K562 (cell line): ENCODE measurements around the gene EPN2. TPM values are rescaled to one million over a fixed set of nuclear protein-coding genes. Genes with fewer than 3 reads are reported as not detected.
A peak's percentile ranks its signal among the peaks of the same experiment; 100 is the strongest.
"Not testable (repeated sequence)": the region's sequence is repeated elsewhere in the genome, so short reads cannot be mapped to it uniquely, and the experiment has no call there.

ENCODE experiments used
- ATAC-seq: fragments of 200-7000 bp; cut with Tn5 transposase; 3 replicates; pipeline ENCODE4 v1.9.1; 2020; ENCODE audit warnings: moderate library complexity
- BruUV-seq: library from RNA; stranded (reverse); fragments of 400-500 nt; replicated peaks from 2 replicates; lab custom pipeline; 2021; lab: Mats Ljungman, UMichigan
- CTCF ChIA-PET: fragments of 300-600 bp; formaldehyde crosslinking; extraction: SDS; loops from one replicate; lab custom pipeline; 2021; ENCODE audit warnings: low intra/inter-chr PET ratio; lab: Yijun Ruan, JAX
- POLR2A ChIA-PET: fragments of 300-600, 350-650 bp; sonication (Branson Sonifier 250); formaldehyde crosslinking; extraction: SDS; loops from one replicate; lab custom pipeline; 2021; ENCODE audit warnings: antibody characterized with exemption, inconsistent platforms; lab: Yijun Ruan, JAX
- DNase-seq, 4 experiments: peaks; one replicate each; pipeline versions ENCODE4 v3.0.0 to v3.0.0-alpha.2; 2011 to 2018; ENCODE audit warnings: low spot score in 3 of 4, mixed read lengths in 3 of 4; ENCODE audit errors: extremely low read depth in 1 of 4
- FAIRE-seq: peaks from 2 replicates; lab custom pipeline; 2011; peaks lifted over from hg19 to GRCh38; lab: Jason Lieb, UNC
- H2AFZ ChIP-seq: 2 replicates; pipeline ENCODE4 v1.6.0; 2011; ENCODE audit warnings: low read depth, low read length, control low read depth, inconsistent platforms
- H3K27ac ChIP-seq: fragments of 200-600 bp; 3 replicates; pipeline ENCODE4 v1.8.0; 2011; ENCODE audit warnings: low read depth, mild to moderate bottlenecking, control low read depth, inconsistent platforms, low read length, moderate library complexity, mixed read lengths; ENCODE audit errors: extremely low read depth
- H3K27me3 ChIP-seq, 2 experiments: fragments of 300-600 bp in 1 of 2; 2 replicates in 1 of 2; 3 replicates in 1 of 2; pipeline versions ENCODE4 v1.6.0 to v1.8.0; 2011; ENCODE audit warnings: inconsistent platforms in 2 of 2, low read length in 2 of 2, mild to moderate bottlenecking in 1 of 2, mixed read lengths in 1 of 2, moderate library complexity in 1 of 2; ENCODE audit not compliant: control insufficient read depth in 2 of 2, insufficient read depth in 2 of 2
- H3K36me3 ChIP-seq: fragments of 300-600 bp; 3 replicates; pipeline ENCODE4 v1.8.0; 2011; ENCODE audit warnings: mild to moderate bottlenecking, low read length, inconsistent platforms; ENCODE audit not compliant: control insufficient read depth, insufficient read depth
- H3K4me1 ChIP-seq, 2 experiments: fragments of 200-600 bp in 1 of 2; replicated peaks in 1 of 2; 2 replicates in 1 of 2; 3 replicates in 1 of 2; pipeline versions ENCODE4 v1.5.1 to v1.8.0; 2011; ENCODE audit warnings: inconsistent platforms in 2 of 2, low read length in 2 of 2, mild to moderate bottlenecking in 1 of 2, mixed read lengths in 1 of 2, moderate library complexity in 1 of 2; ENCODE audit not compliant: control insufficient read depth in 2 of 2, insufficient read depth in 2 of 2
- H3K4me2 ChIP-seq: 2 replicates; pipeline ENCODE4 v1.6.1; 2011; ENCODE audit warnings: low read length, control low read depth, inconsistent platforms, mixed read lengths; ENCODE audit not compliant: insufficient read depth
- H3K4me3 ChIP-seq: fragments of 200-600 bp; sonication (generic), shearing (Covaris generic); 2 replicates; pipeline ENCODE4 v1.5.1; 2016; ENCODE audit warnings: control low read depth, inconsistent platforms
- H3K79me2 ChIP-seq: fragments of 200-600 bp; 3 replicates; pipeline ENCODE4 v1.8.0; 2011; ENCODE audit warnings: low read length, inconsistent platforms; ENCODE audit not compliant: control insufficient read depth, insufficient read depth
- H3K9ac ChIP-seq, 2 experiments: 2 replicates each; pipeline versions ENCODE4 v1.6.0 to v1.6.1; 2011; ENCODE audit warnings: low read depth in 2 of 2, low read length in 2 of 2, control low read depth in 1 of 2, inconsistent platforms in 1 of 2, mild to moderate bottlenecking in 1 of 2, mixed read lengths in 1 of 2; ENCODE audit not compliant: insufficient read depth in 1 of 2
- H3K9me1 ChIP-seq: one replicate; pipeline ENCODE4 v1.6.0; 2011; ENCODE audit warnings: inconsistent platforms, mild to moderate bottlenecking, low read length, moderate library complexity; ENCODE audit not compliant: control insufficient read depth, insufficient read depth
- H3K9me3 ChIP-seq: replicated peaks from 2 replicates; pipeline ENCODE4 v1.5.1; 2011; ENCODE audit warnings: low read depth, low read length, inconsistent platforms; ENCODE audit not compliant: control insufficient read depth, insufficient read depth
- H4K20me1 ChIP-seq: replicated peaks from 2 replicates; pipeline ENCODE4 v1.6.1; 2011; ENCODE audit warnings: low read length, inconsistent platforms, mixed read lengths; ENCODE audit not compliant: control insufficient read depth, insufficient read depth
- PHF8 ChIP-seq: fragments of 200-600 bp; sonication (generic); IDR thresholded peaks from 2 replicates; pipeline ENCODE4 v1.6.1; 2012; ENCODE audit warnings: mixed run types, mild to moderate bottlenecking, inconsistent platforms, low read length, moderate library complexity, borderline replicate concordance
- WGBS: fragments of 100-300 bp; shearing (Covaris generic); methylation state at CpG from one replicate; pipeline ENCODE4 v1.1.6; 2016; ENCODE audit warnings: low coverage, mixed read lengths; ENCODE audit not compliant: insufficient coverage; ENCODE audit errors: missing lambda C conversion rate; 5-methylcytosine and 5-hydroxymethylcytosine counted together
- in situ Hi-C: fragments of 300-500 bp; cut with MboI; formaldehyde crosslinking; loops from 4 replicates; pipeline ENCODE4 v1.15.0; 2018; ENCODE audit warnings: inconsistent platforms, mixed read lengths
- intact Hi-C: fragments of 100-400 bp; cut with micrococcal nuclease; formaldehyde crosslinking; loops from 2 replicates; pipeline ENCODE4 v1.14.2; 2022
- polyA plus RNA-seq, 8 experiments: library from polyadenylated mRNA; depleted of rRNA in 4 of 8; stranded (reverse) in 5 of 8; unstranded in 3 of 8; fragments of >200 nt; fragmentation: Nextera tagmentation in 2 of 8; fragmentation: Illumina TruSeq in 1 of 8; extraction: Ambion mirVana in 2 of 8; extraction: Trizol in 1 of 8; gene quantifications; 2 replicates each; pipeline versions ENCODE4 v1.2.1 to v1.2.3, GENCODE V29; 2011 to 2014; ENCODE audit warnings: inconsistent platforms in 1 of 8, missing spikeins in 1 of 8
- total RNA-seq, 7 experiments: library from RNA; depleted of rRNA in 6 of 7; stranded (reverse); fragments of >200 nt in 6 of 7; fragmentation: Illumina TruSeq in 2 of 7; extraction: Trizol in 2 of 7; gene quantifications; 2 replicates each; pipeline versions ENCODE4 v1.2.1 to v1.2.3, GENCODE V29; 2011 to 2021; ENCODE audit warnings: low replicate concordance in 1 of 7

EPN2 gene
- total and polyA plus RNA-seq, 9 of the 15 experiments (the other 6 are each of a cell fraction or from before 2014, with no cell fraction given), result 1.0 to 12.9 (median 8.9) TPM

- H3K27me3 ChIP-seq, FAIRE-seq, intact Hi-C loops, POLR2A ChIA-PET, H3K27ac ChIP-seq, DNase-seq, H3K79me2 ChIP-seq, H4K20me1 ChIP-seq, H3K4me2 ChIP-seq, in situ Hi-C loops, H3K9me1 ChIP-seq, H3K4me1 ChIP-seq, H3K36me3 ChIP-seq, BruUV-seq, H3K9me3 ChIP-seq, CTCF ChIA-PET: not testable (repeated sequence)
- peak; percentile 99 for ATAC-seq
- Histone ChIP-seq H3K4me3 (0 out of 2 replicates have a peak overlapping the region, but pooled peaks have one; percentile 27), H2AFZ (peak overlapping the region; percentile 84; the same call in 1 of the 2 replicates), H3K9ac (peak overlapping the region in 1 of 2 experiments; percentile 76; a peak in 2 of 4 replicates)
- 2% methylated on average over 8 of the region's 33 CpGs for WGBS
- peak; percentile 13; the same call in 1 of the 2 replicates for TF ChIP-seq PHF8
These were observed 40.6 kb upstream of the EPN2 start for GRCh38 chr17:19196382-19197204.

DNA sequence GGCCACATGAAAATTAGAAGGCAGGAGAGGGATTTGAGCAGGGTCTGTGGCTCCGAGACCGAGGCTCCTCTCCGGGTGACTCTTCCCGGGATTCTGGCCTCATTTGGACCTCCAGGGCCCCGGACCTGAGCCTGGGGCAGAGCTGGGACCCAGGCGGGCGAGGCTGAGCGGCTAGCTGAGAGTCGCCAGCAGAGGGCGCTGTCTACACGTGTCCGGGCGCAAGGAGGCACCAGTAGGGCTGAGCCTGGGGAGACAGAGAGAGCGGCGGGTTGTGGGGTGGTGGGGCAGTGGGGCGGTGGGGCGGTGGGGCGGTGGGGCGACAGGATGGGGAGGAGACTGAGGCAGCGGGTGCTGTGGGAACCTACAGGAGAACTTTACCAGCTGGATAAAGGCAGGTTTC, 34.7 kb upstream of the EPN2 start:
- H3K9me1 ChIP-seq, H3K4me3 ChIP-seq, FAIRE-seq, in situ Hi-C loops, H3K4me1 ChIP-seq, intact Hi-C loops, H3K9ac ChIP-seq, DNase-seq, H3K4me2 ChIP-seq, BruUV-seq, H3K36me3 ChIP-seq, H3K79me2 ChIP-seq, H3K27ac ChIP-seq, H4K20me1 ChIP-seq, CTCF ChIA-PET, H2AFZ ChIP-seq, POLR2A ChIA-PET, H3K9me3 ChIP-seq, H3K27me3 ChIP-seq: not testable (repeated sequence)
- WGBS, result no CpG with 5 or more reads among the region's 20 CpGs
- peak; percentile 99 for ATAC-seq

GRCh38 chr17:19203429-19203828, 33.7 kb upstream of the EPN2 start:
- H2AFZ ChIP-seq, DNase-seq, intact Hi-C loops, H3K9me1 ChIP-seq, H3K4me2 ChIP-seq, BruUV-seq, CTCF ChIA-PET, in situ Hi-C loops, H3K36me3 ChIP-seq, H3K9me3 ChIP-seq, H4K20me1 ChIP-seq, FAIRE-seq, H3K27ac ChIP-seq, H3K79me2 ChIP-seq, H3K4me1 ChIP-seq, H3K27me3 ChIP-seq, POLR2A ChIA-PET, H3K9ac ChIP-seq, H3K4me3 ChIP-seq: not testable (repeated sequence)
- ATAC-seq, result peak; percentile 30; the same call in 1 of the 3 replicates
- no CpG with 5 or more reads among the region's 3 CpGs for WGBS
